ENCODE results near the gene CLMP. TPM values are rescaled to one million over a fixed set of nuclear protein-coding genes. Genes with fewer than 3 reads are reported as not detected.

CLMP gene
- total RNA-seq, 1 donor from 2014 or later, result 2.3 TPM

DNA sequence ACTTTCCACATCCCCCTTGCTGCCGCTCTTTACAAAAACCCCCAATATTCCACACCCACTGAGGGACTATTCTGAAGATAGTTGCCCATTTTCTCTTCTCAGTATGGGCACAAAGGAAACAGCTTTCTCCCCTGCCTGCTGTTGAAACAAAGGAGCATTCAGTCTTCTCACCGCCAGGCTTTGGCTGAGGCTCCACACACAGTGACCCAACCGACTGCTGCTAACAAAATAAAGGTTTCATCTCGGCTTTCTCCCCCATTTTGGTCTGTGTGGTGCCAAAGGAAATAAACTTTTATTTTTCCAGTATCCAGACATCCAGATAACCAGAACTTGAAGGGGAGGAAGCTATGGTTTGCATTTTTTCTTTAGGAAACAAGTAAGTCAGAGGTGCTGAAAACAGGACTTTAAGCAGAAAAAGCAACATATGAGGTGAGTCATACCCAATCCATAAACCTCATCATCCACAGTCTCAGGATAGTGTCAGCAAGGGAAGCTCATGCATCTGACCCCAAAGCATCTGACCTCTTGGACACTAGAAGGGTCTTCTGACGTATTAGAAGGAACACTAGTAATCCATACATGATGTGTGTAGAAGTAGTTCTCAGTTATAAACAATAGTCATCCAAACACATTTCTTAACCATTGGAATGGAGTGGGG lies 6.4 kb downstream of the CLMP start:
- TF ChIP-seq, protein P1, sequence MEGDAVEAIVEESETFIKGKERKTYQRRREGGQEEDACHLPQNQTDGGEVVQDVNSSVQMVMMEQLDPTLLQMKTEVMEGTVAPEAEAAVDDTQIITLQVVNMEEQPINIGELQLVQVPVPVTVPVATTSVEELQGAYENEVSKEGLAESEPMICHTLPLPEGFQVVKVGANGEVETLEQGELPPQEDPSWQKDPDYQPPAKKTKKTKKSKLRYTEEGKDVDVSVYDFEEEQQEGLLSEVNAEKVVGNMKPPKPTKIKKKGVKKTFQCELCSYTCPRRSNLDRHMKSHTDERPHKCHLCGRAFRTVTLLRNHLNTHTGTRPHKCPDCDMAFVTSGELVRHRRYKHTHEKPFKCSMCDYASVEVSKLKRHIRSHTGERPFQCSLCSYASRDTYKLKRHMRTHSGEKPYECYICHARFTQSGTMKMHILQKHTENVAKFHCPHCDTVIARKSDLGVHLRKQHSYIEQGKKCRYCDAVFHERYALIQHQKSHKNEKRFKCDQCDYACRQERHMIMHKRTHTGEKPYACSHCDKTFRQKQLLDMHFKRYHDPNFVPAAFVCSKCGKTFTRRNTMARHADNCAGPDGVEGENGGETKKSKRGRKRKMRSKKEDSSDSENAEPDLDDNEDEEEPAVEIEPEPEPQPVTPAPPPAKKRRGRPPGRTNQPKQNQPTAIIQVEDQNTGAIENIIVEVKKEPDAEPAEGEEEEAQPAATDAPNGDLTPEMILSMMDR (IDR thresholded peaks at IDR 0.05; ENCODE audit: unreplicated experiment), result no peak
- Mint-ChIP-seq H3K4me3 (ENCODE audit: low read depth) (no peak overlapping the region), H3K9me3 (ENCODE audit: low read depth) (no peaks in the 10 kb centered on the region), H3K27me3 (peaks cover 48% of the 10 kb centered on the region), H3K36me3 (ENCODE audit: insufficient read depth) (no peaks in the 10 kb centered on the region), H3K27ac (no peak overlapping the region), H3K4me1 (ENCODE audit: low read depth) (peaks cover 16% of the 10 kb centered on the region)
- no peak for DNase-seq (ENCODE audit: low spot score, unreplicated experiment)

GRCh38 chr11:123187665-123188507 lies 7.2 kb downstream of the CLMP start:
- peaks cover 41% of the 10 kb centered on the region for H3K27me3 Mint-ChIP-seq
- H3K36me3 Mint-ChIP-seq (ENCODE audit: insufficient read depth), result no peaks in the 10 kb centered on the region
- H3K27ac Mint-ChIP-seq, result no peak overlapping the region
- TF ChIP-seq, protein P1 (IDR thresholded peaks at IDR 0.05; ENCODE audit: unreplicated experiment), result no peak
- no peak overlapping the region for H3K4me3 Mint-ChIP-seq (ENCODE audit: low read depth)
- peaks cover 16% of the 10 kb centered on the region for H3K4me1 Mint-ChIP-seq (ENCODE audit: low read depth)
- no peak for DNase-seq (ENCODE audit: low spot score, unreplicated experiment)
- no peaks in the 10 kb centered on the region for H3K9me3 Mint-ChIP-seq (ENCODE audit: low read depth)

GRCh38 chr11:123187248-123187647 lies 7.8 kb downstream of the CLMP start:
- Mint-ChIP-seq H3K4me1 (ENCODE audit: low read depth) (peaks cover 16% of the 10 kb centered on the region), H3K9me3 (ENCODE audit: low read depth) (no peaks in the 10 kb centered on the region), H3K27ac (no peak overlapping the region), H3K36me3 (ENCODE audit: insufficient read depth) (no peaks in the 10 kb centered on the region), H3K4me3 (ENCODE audit: low read depth) (no peak overlapping the region), H3K27me3 (peaks cover 39% of the 10 kb centered on the region)
- TF ChIP-seq, protein P1 (IDR thresholded peaks at IDR 0.05; ENCODE audit: unreplicated experiment), result no peak
- DNase-seq (ENCODE audit: low spot score, unreplicated experiment), result no peak

DNA sequence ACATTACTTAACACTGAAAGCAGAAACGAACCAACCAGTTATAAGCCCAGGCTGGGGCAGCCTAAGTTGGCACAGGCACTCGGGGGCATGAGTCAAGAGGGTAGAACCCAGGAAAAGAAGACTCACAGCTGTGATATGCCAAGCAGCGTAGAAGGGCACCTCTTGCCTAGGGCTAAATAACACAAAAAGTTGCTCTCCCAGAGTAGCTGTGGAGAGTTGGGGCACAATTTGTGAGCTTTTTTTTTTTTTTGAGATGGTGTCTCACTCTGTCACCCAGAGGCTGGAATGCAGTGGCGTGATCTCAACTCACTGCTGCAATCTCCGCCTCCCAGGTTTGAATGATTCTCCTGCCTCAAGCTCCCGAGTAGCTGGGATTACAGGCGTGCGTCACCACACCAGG lies 8.8 kb downstream of the CLMP start:
- peaks cover 39% of the 10 kb centered on the region for H3K27me3 Mint-ChIP-seq
- peaks cover 16% of the 10 kb centered on the region for H3K4me1 Mint-ChIP-seq (ENCODE audit: low read depth)
- TF ChIP-seq, protein P1 (IDR thresholded peaks at IDR 0.05; ENCODE audit: unreplicated experiment), result no peak
- H3K4me3 Mint-ChIP-seq (ENCODE audit: low read depth), result no peak overlapping the region
- no peaks in the 10 kb centered on the region for H3K36me3 Mint-ChIP-seq (ENCODE audit: insufficient read depth)
- DNase-seq (ENCODE audit: low spot score, unreplicated experiment), result no peak
- H3K27ac Mint-ChIP-seq, result no peak overlapping the region
- no peaks in the 10 kb centered on the region for H3K9me3 Mint-ChIP-seq (ENCODE audit: low read depth)

DNA sequence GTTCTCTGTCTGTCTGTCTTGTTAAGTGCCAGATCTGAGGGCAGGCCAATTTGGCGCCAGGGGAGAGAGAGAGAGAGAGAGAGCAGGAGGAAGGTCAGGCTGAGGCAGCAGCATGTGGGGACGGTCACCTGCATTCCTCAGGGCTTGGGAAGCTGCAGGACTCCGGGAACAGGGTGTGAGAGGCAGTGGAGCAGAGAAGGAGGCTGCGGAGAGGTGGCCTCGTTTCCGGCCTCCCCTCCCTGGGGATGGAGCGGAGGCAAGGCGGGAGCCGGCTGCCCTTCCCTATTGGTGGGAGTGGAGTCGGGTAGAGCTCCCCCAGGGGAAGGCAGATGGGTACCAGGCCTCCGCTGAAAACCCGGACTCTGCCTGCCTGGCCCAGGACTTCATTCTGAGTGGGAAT lies 9.7 kb downstream of the CLMP start:
- Mint-ChIP-seq H3K4me3 (ENCODE audit: low read depth) (no peak overlapping the region), H3K4me1 (ENCODE audit: low read depth) (peaks cover 16% of the 10 kb centered on the region), H3K36me3 (ENCODE audit: insufficient read depth) (no peaks in the 10 kb centered on the region), H3K9me3 (ENCODE audit: low read depth) (no peaks in the 10 kb centered on the region), H3K27ac (no peak overlapping the region), H3K27me3 (peaks cover 40% of the 10 kb centered on the region)
- TF ChIP-seq, protein P1 (IDR thresholded peaks at IDR 0.05; ENCODE audit: unreplicated experiment), result no peak
- no peak for DNase-seq (ENCODE audit: low spot score, unreplicated experiment)
